Activated naive CD8-positive, alpha-beta T cell treated with anti-CD3 and anti-CD28 coated beads for 36 hours (primary cell): Measurements from ENCODE around the gene PPL. TPM values are rescaled to one million over a fixed set of nuclear protein-coding genes. Genes with fewer than 3 reads are reported as not detected.

Source experiments
- DNase-seq: peaks from one replicate; pipeline ENCODE4 v3.0.0; 2021
- H3K27ac Mint-ChIP-seq: one replicate; pipeline ENCODE4 v1.8.0; 2022; ENCODE audit warnings: mild to moderate bottlenecking, moderate library complexity, mixed read lengths
- H3K27me3 Mint-ChIP-seq: one replicate; pipeline ENCODE4 v1.8.0; 2022; ENCODE audit warnings: mild to moderate bottlenecking, mixed read lengths
- H3K36me3 Mint-ChIP-seq: one replicate; pipeline ENCODE4 v1.8.0; 2021; ENCODE audit warnings: mild to moderate bottlenecking, mixed read lengths
- H3K4me1 Mint-ChIP-seq: one replicate; pipeline ENCODE4 v1.8.0; 2021; ENCODE audit warnings: mixed read lengths
- H3K4me3 Mint-ChIP-seq: one replicate; pipeline ENCODE4 v1.8.0; 2022; ENCODE audit warnings: mild to moderate bottlenecking, moderate library complexity, mixed read lengths
- H3K9me3 Mint-ChIP-seq: one replicate; pipeline ENCODE4 v1.8.0; 2022; ENCODE audit warnings: mixed read lengths
- total RNA-seq, 2 experiments: library from RNA; stranded (reverse); gene quantifications; one replicate each; pipeline ENCODE4 v1.2.3, GENCODE V29; 2021

Gene PPL
- total RNA-seq, 2 experiments from 2014 or later, result not detected

- no peak for DNase-seq
- Mint-ChIP-seq H3K9me3 (no peaks in the 10 kb centered on the region), H3K36me3 (peaks cover 23% of the 10 kb centered on the region), H3K4me3 (no peak overlapping the region), H3K27me3 (no peaks in the 10 kb centered on the region), H3K4me1 (no peaks in the 10 kb centered on the region), H3K27ac (no peak overlapping the region)
Measured at GRCh38 chr16:4883501-4883900, 53.4 kb downstream of the PPL start.

DNA sequence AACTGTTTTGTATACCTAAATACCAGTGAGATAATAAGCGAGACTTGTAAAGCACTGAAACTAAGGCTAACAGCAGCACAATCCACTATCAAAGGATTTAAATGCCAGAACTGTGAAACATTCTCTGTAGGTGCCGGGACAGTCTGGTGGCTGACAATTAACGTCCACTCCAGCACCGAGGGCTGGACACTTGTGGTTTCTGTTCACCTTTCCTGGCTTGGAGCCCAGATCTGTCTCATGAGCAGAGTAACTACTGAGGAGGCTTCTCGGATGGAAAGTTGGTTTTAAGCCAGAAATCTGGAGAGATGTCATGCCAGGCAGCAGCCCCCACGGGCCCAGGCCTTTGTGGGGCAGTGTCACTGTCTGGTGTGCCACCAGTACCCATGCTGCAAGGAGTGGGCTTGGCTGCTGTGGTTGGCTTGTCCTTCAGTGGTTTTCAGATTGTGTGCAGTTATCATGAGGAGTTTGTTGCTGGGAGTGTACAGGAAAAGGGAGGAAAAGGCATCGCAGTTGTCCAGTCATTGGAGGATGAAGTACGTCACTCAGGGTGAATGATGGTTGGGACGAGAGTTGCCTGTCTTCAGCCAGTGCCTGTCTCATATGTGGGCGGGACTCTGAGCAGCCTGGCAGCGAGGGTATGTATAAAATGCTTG, 54.2 kb downstream of the PPL start:
- no peak for DNase-seq
- no peaks in the 10 kb centered on the region for H3K9me3 Mint-ChIP-seq
- peaks cover 25% of the 10 kb centered on the region for H3K36me3 Mint-ChIP-seq
- no peak overlapping the region for H3K4me3 Mint-ChIP-seq
- no peaks in the 10 kb centered on the region for H3K27me3 Mint-ChIP-seq
- no peaks in the 10 kb centered on the region for H3K4me1 Mint-ChIP-seq
- peak overlapping the region; percentile 5 for H3K27ac Mint-ChIP-seq

GRCh38 chr16:4882000-4882632, 54.8 kb downstream of the PPL start:
- Mint-ChIP-seq H3K27ac (no peak overlapping the region), H3K36me3 (peaks cover 28% of the 10 kb centered on the region), H3K27me3 (no peaks in the 10 kb centered on the region), H3K9me3 (no peaks in the 10 kb centered on the region), H3K4me3 (no peak overlapping the region), H3K4me1 (no peaks in the 10 kb centered on the region)
- DNase-seq, result no peak

GRCh38 chr16:4880006-4880580, 56.9 kb downstream of the PPL start:
- peaks cover 24% of the 10 kb centered on the region for H3K36me3 Mint-ChIP-seq
- H3K9me3 Mint-ChIP-seq, result no peaks in the 10 kb centered on the region
- H3K27me3 Mint-ChIP-seq, result no peaks in the 10 kb centered on the region
- H3K4me3 Mint-ChIP-seq, result no peak overlapping the region
- DNase-seq, result no peak
- H3K4me1 Mint-ChIP-seq, result no peaks in the 10 kb centered on the region
- no peak overlapping the region for H3K27ac Mint-ChIP-seq

GRCh38 chr16:4879049-4879448, 57.9 kb downstream of the PPL start:
- H3K9me3 Mint-ChIP-seq, result no peaks in the 10 kb centered on the region
- no peak for DNase-seq
- H3K4me1 Mint-ChIP-seq, result no peaks in the 10 kb centered on the region
- no peak overlapping the region for H3K27ac Mint-ChIP-seq
- no peaks in the 10 kb centered on the region for H3K27me3 Mint-ChIP-seq
- H3K36me3 Mint-ChIP-seq, result peaks cover 20% of the 10 kb centered on the region
- H3K4me3 Mint-ChIP-seq, result no peak overlapping the region

- H3K27me3 Mint-ChIP-seq, result no peaks in the 10 kb centered on the region
- H3K36me3 Mint-ChIP-seq, result peaks cover 13% of the 10 kb centered on the region
- no peak overlapping the region for H3K4me3 Mint-ChIP-seq
- no peak for DNase-seq
- no peak overlapping the region for H3K27ac Mint-ChIP-seq
- no peaks in the 10 kb centered on the region for H3K4me1 Mint-ChIP-seq
- no peaks in the 10 kb centered on the region for H3K9me3 Mint-ChIP-seq
Measured at GRCh38 chr16:4877380-4877685, 59.6 kb downstream of the PPL start.

- Mint-ChIP-seq H3K4me1 (no peaks in the 10 kb centered on the region), H3K27me3 (no peaks in the 10 kb centered on the region), H3K4me3 (no peak overlapping the region), H3K27ac (no peak overlapping the region), H3K36me3 (peaks cover 12% of the 10 kb centered on the region), H3K9me3 (no peaks in the 10 kb centered on the region)
- no peak for DNase-seq
Measured at GRCh38 chr16:4876646-4877379, 60.1 kb downstream of the PPL start.

- no peak for DNase-seq
- Mint-ChIP-seq H3K27me3 (no peaks in the 10 kb centered on the region), H3K4me1 (no peaks in the 10 kb centered on the region), H3K4me3 (no peak overlapping the region), H3K27ac (no peak overlapping the region), H3K36me3 (peaks cover 18% of the 10 kb centered on the region), H3K9me3 (no peaks in the 10 kb centered on the region)
Measured at GRCh38 chr16:4874666-4875065, 62.3 kb downstream of the PPL start.

DNA sequence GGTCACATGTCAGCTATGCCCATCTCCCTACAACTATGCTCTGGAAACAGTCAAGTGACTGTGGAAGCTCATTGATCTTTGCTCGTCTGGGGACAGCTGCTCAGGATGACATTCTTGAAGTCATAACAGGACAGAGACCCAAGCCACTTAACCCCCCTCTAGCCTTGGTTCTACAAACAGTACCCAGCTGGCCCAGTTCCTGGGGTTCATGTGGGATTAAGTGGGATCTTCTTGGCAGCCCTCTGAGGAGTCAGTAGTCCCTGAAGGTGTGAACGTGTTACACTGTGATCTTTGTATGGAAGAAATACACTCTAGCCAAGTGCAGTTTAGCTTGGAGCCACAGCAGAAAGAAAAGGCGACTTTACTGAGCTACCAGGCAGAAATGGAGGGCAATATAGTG, 63.9 kb downstream of the PPL start:
- no peaks in the 10 kb centered on the region for H3K9me3 Mint-ChIP-seq
- no peak overlapping the region for H3K27ac Mint-ChIP-seq
- no peaks in the 10 kb centered on the region for H3K4me1 Mint-ChIP-seq
- no peaks in the 10 kb centered on the region for H3K27me3 Mint-ChIP-seq
- no peak overlapping the region for H3K4me3 Mint-ChIP-seq
- DNase-seq, result no peak
- peaks cover 16% of the 10 kb centered on the region for H3K36me3 Mint-ChIP-seq

- no peaks in the 10 kb centered on the region for H3K9me3 Mint-ChIP-seq
- H3K36me3 Mint-ChIP-seq, result peaks cover 16% of the 10 kb centered on the region
- H3K27ac Mint-ChIP-seq, result no peak overlapping the region
- no peaks in the 10 kb centered on the region for H3K27me3 Mint-ChIP-seq
- H3K4me1 Mint-ChIP-seq, result peaks cover 4% of the 10 kb centered on the region
- no peak overlapping the region for H3K4me3 Mint-ChIP-seq
- no peak for DNase-seq
Measured at GRCh38 chr16:4871071-4871470, 65.9 kb downstream of the PPL start.

- no peak for DNase-seq
- peaks cover 4% of the 10 kb centered on the region for H3K4me1 Mint-ChIP-seq
- no peaks in the 10 kb centered on the region for H3K9me3 Mint-ChIP-seq
- no peaks in the 10 kb centered on the region for H3K27me3 Mint-ChIP-seq
- no peak overlapping the region for H3K27ac Mint-ChIP-seq
- no peak overlapping the region for H3K4me3 Mint-ChIP-seq
- H3K36me3 Mint-ChIP-seq, result peaks cover 16% of the 10 kb centered on the region
Measured at GRCh38 chr16:4870138-4870671, 66.7 kb downstream of the PPL start.

DNA sequence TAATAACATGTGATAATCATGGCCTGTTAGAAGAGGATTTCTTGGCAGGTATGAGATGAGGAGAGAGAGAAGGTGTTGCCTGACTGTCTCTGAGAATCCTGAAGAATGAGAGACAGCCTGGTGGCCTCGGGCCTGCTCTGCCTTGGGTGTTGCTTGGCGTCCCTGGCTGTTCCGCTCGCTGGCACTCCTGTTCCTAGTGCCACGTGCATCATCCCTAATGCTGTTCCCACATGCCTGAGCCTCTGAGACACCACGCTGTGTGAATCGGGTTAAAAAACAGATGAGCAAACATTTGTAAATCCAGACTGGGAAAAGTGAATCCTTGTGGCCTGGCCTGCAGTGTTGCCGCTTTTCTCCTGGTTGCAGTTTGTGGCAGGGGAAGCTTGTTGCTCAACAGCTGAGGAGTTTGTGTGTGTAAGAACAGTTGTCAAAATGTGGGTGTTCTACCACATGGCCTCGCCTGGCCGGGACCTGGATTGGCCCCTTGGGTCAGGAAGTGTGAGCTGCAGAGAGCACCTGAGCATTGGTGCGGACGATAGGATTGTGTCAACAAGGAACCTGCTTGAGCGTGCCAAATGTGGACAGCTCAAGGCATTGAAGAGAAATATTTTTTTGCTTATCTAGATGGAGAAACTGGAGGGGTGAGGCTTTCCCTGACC, 67.7 kb downstream of the PPL start:
- DNase-seq, result no peak
- Mint-ChIP-seq H3K4me3 (no peak overlapping the region), H3K27me3 (no peaks in the 10 kb centered on the region), H3K27ac (no peak overlapping the region), H3K4me1 (peaks cover 4% of the 10 kb centered on the region), H3K9me3 (no peaks in the 10 kb centered on the region), H3K36me3 (peaks cover 13% of the 10 kb centered on the region)

DNA sequence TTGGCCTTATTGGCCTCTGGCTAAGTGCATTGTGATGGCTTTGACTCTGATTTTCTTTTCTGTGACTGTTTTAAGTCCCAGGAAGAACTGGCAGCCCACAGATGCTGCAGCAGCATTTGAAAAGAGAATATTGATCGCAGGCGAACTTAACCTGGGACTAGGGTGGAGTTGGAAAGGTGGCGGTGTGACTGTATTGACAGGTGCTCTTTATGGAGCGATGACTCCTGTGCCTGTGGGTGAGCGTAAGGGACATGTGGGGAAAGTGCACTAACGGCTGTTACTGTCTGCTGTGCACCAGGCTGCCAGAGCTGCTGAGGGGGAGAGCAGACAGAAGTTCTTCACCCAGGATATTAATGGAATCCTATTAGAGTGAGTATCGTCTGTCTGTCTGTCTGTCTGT, 68.4 kb downstream of the PPL start:
- Mint-ChIP-seq H3K4me3 (no peak overlapping the region), H3K4me1 (peaks cover 4% of the 10 kb centered on the region), H3K27ac (no peak overlapping the region), H3K36me3 (peaks cover 13% of the 10 kb centered on the region), H3K9me3 (no peaks in the 10 kb centered on the region), H3K27me3 (no peaks in the 10 kb centered on the region)
- DNase-seq, result no peak

- DNase-seq, result no peak
- H3K36me3 Mint-ChIP-seq, result peaks cover 13% of the 10 kb centered on the region
Measured at GRCh38 chr16:4868026-4868425, 68.9 kb downstream of the PPL start.

GRCh38 chr16:4866586-4866985, 70.4 kb downstream of the PPL start:
- Mint-ChIP-seq H3K4me1 (peaks cover 8% of the 10 kb centered on the region), H3K27me3 (no peaks in the 10 kb centered on the region), H3K4me3 (no peak overlapping the region), H3K36me3 (peaks cover 9% of the 10 kb centered on the region), H3K9me3 (no peaks in the 10 kb centered on the region), H3K27ac (no peak overlapping the region)
- no peak for DNase-seq

More at GRCh38 chr16:4868026-4868425, 68.9 kb downstream of the PPL start:
- H3K9me3 Mint-ChIP-seq, result no peaks in the 10 kb centered on the region
- H3K27ac Mint-ChIP-seq, result no peak overlapping the region
- peaks cover 4% of the 10 kb centered on the region for H3K4me1 Mint-ChIP-seq
- no peak overlapping the region for H3K4me3 Mint-ChIP-seq
- no peaks in the 10 kb centered on the region for H3K27me3 Mint-ChIP-seq
